CD14-positive monocyte (primary cell): ENCODE measurements around the gene HOXA5. TPM values are rescaled to one million over a fixed set of nuclear protein-coding genes. Genes with fewer than 3 reads are reported as not detected.

Experiments used
- DNase-seq, 3 donors: peaks; one replicate each; pipeline ENCODE4 v3.0.0-alpha.2; 2011 to 2022
- H2AFZ ChIP-seq: 2 replicates; pipeline ENCODE4 v1.6.0; 2012; ENCODE audit warnings: mild to moderate bottlenecking, low read depth, low read length, inconsistent platforms; ENCODE audit not compliant: insufficient read depth, poor library complexity, severe bottlenecking
- H3K27ac ChIP-seq, 2 donors: 1 replicate in 1 of 2; 2 replicates in 1 of 2; pipeline ENCODE4 v1.5.1; 2012 to 2013; ENCODE audit warnings: low read length in 2 of 2, control low read depth in 1 of 2, inconsistent platforms in 1 of 2, low read depth in 1 of 2, mild to moderate bottlenecking in 1 of 2
- H3K27me3 ChIP-seq, 2 donors: one replicate each; pipeline versions ENCODE4 v1.6.0 to v1.6.1; 2011 to 2013; ENCODE audit warnings: low read length in 2 of 2; ENCODE audit not compliant: control insufficient read depth in 2 of 2, insufficient read depth in 2 of 2
- H3K36me3 ChIP-seq, 2 donors: replicated peaks in 1 of 2; 1 replicate in 1 of 2; 2 replicates in 1 of 2; pipeline versions ENCODE4 v1.5.1 to v1.6.1; 2012 to 2013; ENCODE audit warnings: low read length in 2 of 2, control low read depth in 1 of 2, inconsistent platforms in 1 of 2, mild to moderate bottlenecking in 1 of 2; ENCODE audit not compliant: insufficient read depth in 2 of 2, control insufficient read depth in 1 of 2
- H3K4me1 ChIP-seq, 2 donors: 1 replicate in 1 of 2; 2 replicates in 1 of 2; pipeline versions ENCODE4 v1.5.1 to v1.6.1; 2012 to 2013; ENCODE audit warnings: low read length in 2 of 2, control low read depth in 1 of 2, inconsistent platforms in 1 of 2, mild to moderate bottlenecking in 1 of 2, moderate library complexity in 1 of 2; ENCODE audit not compliant: insufficient read depth in 2 of 2, control insufficient read depth in 1 of 2
- H3K4me2 ChIP-seq: replicated peaks from 2 replicates; pipeline ENCODE3; 2012; ENCODE audit warnings: low read length, moderate library complexity, mild to moderate bottlenecking; ENCODE audit not compliant: poor library complexity, severe bottlenecking; ENCODE audit errors: extremely low read depth
- H3K4me3 ChIP-seq, 3 experiments: fragments of 200-600 bp in 1 of 3; sonication (generic) in 1 of 3; replicated peaks in 1 of 3; 1 replicate in 2 of 3; 2 replicates in 1 of 3; pipeline ENCODE4 v1.5.1; 2011 to 2013; ENCODE audit warnings: low read length in 3 of 3, mild to moderate bottlenecking in 3 of 3, control low read depth in 2 of 3, low read depth in 2 of 3, inconsistent platforms in 1 of 3, moderate library complexity in 1 of 3
- H3K79me2 ChIP-seq: 2 replicates; pipeline ENCODE4 v1.6.0; 2012; ENCODE audit warnings: mild to moderate bottlenecking, control low read depth, inconsistent platforms, low read length, moderate library complexity; ENCODE audit not compliant: insufficient read depth
- H3K9ac ChIP-seq: 2 replicates; pipeline ENCODE4 v1.6.0; 2017; ENCODE audit warnings: low read length, mild to moderate bottlenecking; ENCODE audit not compliant: insufficient read depth, poor library complexity, severe bottlenecking
- H3K9me3 ChIP-seq, 2 donors: replicated peaks in 1 of 2; 1 replicate in 1 of 2; 2 replicates in 1 of 2; pipeline versions ENCODE4 v1.5.1 to v1.6.1; 2012 to 2013; ENCODE audit warnings: low read length in 2 of 2, control low read depth in 1 of 2; ENCODE audit not compliant: control insufficient read depth in 1 of 2, insufficient read depth in 1 of 2
- H4K20me1 ChIP-seq: 2 replicates; pipeline ENCODE4 v1.6.0; 2012; ENCODE audit warnings: mild to moderate bottlenecking, low read length, control low read depth, moderate library complexity; ENCODE audit not compliant: insufficient read depth
- H3K27ac Mint-ChIP-seq, 7 donors: one replicate each; pipeline ENCODE4 v1.8.0; 2020; ENCODE audit warnings: mild to moderate bottlenecking in 7 of 7, mixed read lengths in 7 of 7, moderate library complexity in 6 of 7, inconsistent platforms in 2 of 7
- H3K27me3 Mint-ChIP-seq, 3 donors: one replicate each; pipeline ENCODE4 v1.8.0; 2021 to 2022; ENCODE audit warnings: low read depth in 3 of 3, mild to moderate bottlenecking in 3 of 3, mixed read lengths in 3 of 3, moderate library complexity in 3 of 3, inconsistent platforms in 1 of 3
- H3K36me3 Mint-ChIP-seq, 2 donors: one replicate each; pipeline ENCODE4 v1.8.0; 2020; ENCODE audit warnings: mixed read lengths in 2 of 2, inconsistent platforms in 1 of 2, mild to moderate bottlenecking in 1 of 2
- H3K4me1 Mint-ChIP-seq: one replicate; pipeline ENCODE4 v1.8.0; 2020; ENCODE audit warnings: mild to moderate bottlenecking, mixed read lengths
- H3K4me3 Mint-ChIP-seq, 2 donors: one replicate each; pipeline ENCODE4 v1.8.0; 2020; ENCODE audit warnings: mild to moderate bottlenecking in 2 of 2, mixed read lengths in 2 of 2, moderate library complexity in 1 of 2
- H3K9me3 Mint-ChIP-seq, 7 donors: one replicate each; pipeline ENCODE4 v1.8.0; 2020 to 2022; ENCODE audit warnings: mixed read lengths in 7 of 7, mild to moderate bottlenecking in 6 of 7, moderate library complexity in 6 of 7, inconsistent platforms in 2 of 7
- CTCF ChIP-seq: fragments of 200-600 bp; IDR thresholded peaks from one replicate; pipeline ENCODE4 v1.8.0; 2022; ENCODE audit warnings: antibody characterized with exemption, mild to moderate bottlenecking
- WGBS: methylation state at CpG from one replicate; pipeline ENCODE4 v1.1.5; 2013; ENCODE audit warnings: missing lambda C conversion rate; ENCODE audit not compliant: insufficient coverage; 5-methylcytosine and 5-hydroxymethylcytosine counted together
- intact Hi-C, 2 donors: fragments of 100-400 bp; cut with micrococcal nuclease; formaldehyde crosslinking; loops; one replicate each; pipeline versions ENCODE4 v1.15.0 to v1.15.1; 2023
- polyA minus RNA-seq: library from RNA; depleted of rRNA, polyadenylated mRNA; stranded (reverse); fragments of >200 nt; gene quantifications from 2 replicates; pipeline ENCODE4 v1.2.3, GENCODE V29; 2012
- polyA plus RNA-seq, 3 donors: library from polyadenylated mRNA; depleted of rRNA in 1 of 3; unstranded in 2 of 3; stranded (reverse) in 1 of 3; fragments of 300-500 nt in 2 of 3; fragments of >200 nt in 1 of 3; fragmentation: Illumina TruSeq in 2 of 3; gene quantifications; 1 replicate in 2 of 3; 2 replicates in 1 of 3; pipeline ENCODE4 v1.2.3, GENCODE V29; 2012 to 2021
- total RNA-seq, 12 experiments: library from RNA in 1 of 12; stranded (reverse) in 1 of 12; fragments of 120-200 nt in 1 of 12; gene quantifications; one replicate each; pipeline ENCODE4 v1.2.4 and lab custom pipeline; 2013 to 2026; ENCODE audit warnings: mixed read lengths in 6 of 12, inconsistent platforms in 1 of 12

Gene HOXA5
- total RNA-seq (2013), result 0.31 TPM
- 1 to 10 TPM in 2 of 3 donors, under 1 TPM in 1; 0.85 to 3.0 (median 1.8) TPM for polyA plus RNA-seq
- 1.1 and 1.4 TPM in 2 replicates for polyA minus RNA-seq
- 0.20 to 1.9 (median 1.0) reads per million in 11 experiments for total RNA-seq (lab: John Stamatoyannopoulos, UW)

DNA sequence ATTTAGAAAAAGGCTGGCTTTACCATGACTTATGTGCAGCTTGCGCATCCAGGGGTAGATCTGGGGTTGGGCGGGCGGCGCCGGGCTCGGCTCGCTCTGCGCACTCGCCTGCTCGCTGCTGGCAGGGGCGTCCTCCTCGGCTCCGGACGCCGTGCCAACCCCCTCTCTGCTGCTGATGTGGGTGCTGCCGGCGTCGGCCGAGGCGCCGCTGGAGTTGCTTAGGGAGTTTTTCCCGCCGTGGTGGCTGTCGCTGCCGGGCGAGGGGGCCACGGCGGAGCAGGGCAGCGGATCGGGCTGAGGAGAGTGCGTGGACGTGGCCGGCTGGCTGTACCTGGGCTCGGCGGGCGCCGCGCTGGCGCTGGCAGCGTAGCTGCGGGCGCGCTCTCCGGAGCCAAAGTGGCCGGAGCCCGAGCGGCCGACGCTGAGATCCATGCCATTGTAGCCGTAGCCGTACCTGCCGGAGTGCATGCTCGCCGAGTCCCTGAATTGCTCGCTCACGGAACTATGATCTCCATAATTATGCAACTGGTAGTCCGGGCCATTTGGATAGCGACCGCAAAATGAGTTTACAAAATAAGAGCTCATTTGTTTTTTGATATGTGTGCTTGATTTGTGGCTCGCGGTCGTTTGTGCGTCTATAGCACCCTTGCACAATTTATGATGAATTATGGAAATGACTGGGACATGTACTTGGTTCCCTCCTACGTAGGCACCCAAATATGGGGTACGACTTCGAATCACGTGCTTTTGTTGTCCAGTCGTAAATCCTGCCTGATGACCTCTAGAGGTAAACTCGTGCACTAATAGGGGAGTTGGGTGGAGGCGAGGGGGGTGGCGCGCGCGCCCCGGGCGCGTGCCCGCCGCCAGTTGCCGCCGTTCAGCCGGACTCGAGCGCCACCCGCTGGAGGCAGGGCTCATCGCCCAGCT is at the start of gene HOXA5:
Gene HOXA5, minus strand, starts transcription at position 659 of the 927 bp plus-strand sequence. Its CDS starts 74 bp downstream, at position 585.
- peak within 1 kb of the TSS in 6 of 7 donors; percentile 50 to 85 (median 68) for H3K27ac Mint-ChIP-seq
- Histone ChIP-seq H3K79me2 (no peaks in the 10 kb centered on the region), H3K4me2 (peak within 1 kb of the TSS; percentile 67), H2AFZ (peak within 1 kb of the TSS; percentile 53), H3K36me3 (no peaks in the 10 kb centered on the region), H3K9ac (peak within 1 kb of the TSS; percentile 40), H3K27me3 (peaks cover 21 to 56% of the 10 kb centered on the region in 2 donors), H3K9me3 (peaks cover 22 to 23% of the 10 kb centered on the region in 2 donors), H3K4me3 (peak within 1 kb of the TSS; percentile 27 to 70 (median 29)), H3K4me1 (peaks cover 11 to 14% of the 10 kb centered on the region in 2 donors), H3K27ac (peak within 1 kb of the TSS in 1 of 2 donors; percentile 36), H4K20me1 (no peaks in the 10 kb centered on the region)
- H3K4me1 Mint-ChIP-seq, result peaks cover 18% of the 10 kb centered on the region
- H3K36me3 Mint-ChIP-seq, result peaks cover 3 to 11% of the 10 kb centered on the region in 2 donors
- peak; percentile 57 to 87 (median 72) for DNase-seq
- H3K27me3 Mint-ChIP-seq, result peaks cover 46 to 63% (median 59%) of the 10 kb centered on the region in 3 donors
- peak; percentile 47 for TF ChIP-seq CTCF
- H3K9me3 Mint-ChIP-seq, result peaks cover 13 to 39% (median 34%) of the 10 kb centered on the region in 7 donors
- peak within 1 kb of the TSS; percentile 81 to 92 for H3K4me3 Mint-ChIP-seq
- intact Hi-C loops, result loop anchor here in 1 of 2 donors (5.0 kb wide), 1 partner anchor 281 kb away; the partner anchor contains the start of gene SKAP2
- WGBS, result 81% methylated on average over 79 of the region's 86 CpGs
